GM21786 (cell line): ENCODE data around the gene LRPAP1.
"Not testable (repeated sequence)": the region's sequence is repeated elsewhere in the genome, so short reads cannot be mapped to it uniquely, and the experiment has no call there.

Source experiments
- ATAC-seq: cut with Tn5 transposase; IDR thresholded peaks from one replicate; pipeline ENCODE4 v1.9.1; 2021; ENCODE audit not compliant: unreplicated experiment

LRPAP1 gene

GRCh38 chr4:3520276-3520675 lies 11.9 kb downstream of the LRPAP1 start:
- no peak for ATAC-seq

- no peak for ATAC-seq
Measured at GRCh38 chr4:3519468-3520264, 12.6 kb downstream of the LRPAP1 start.

GRCh38 chr4:3518941-3519340 lies 13.3 kb downstream of the LRPAP1 start:
- no peak for ATAC-seq

GRCh38 chr4:3518511-3518880 lies 13.7 kb downstream of the LRPAP1 start:
- ATAC-seq, result no peak

GRCh38 chr4:3517731-3518510 lies 14.3 kb downstream of the LRPAP1 start:
- ATAC-seq, result no peak

- ATAC-seq, result no peak
Measured at GRCh38 chr4:3516836-3517730, 15.1 kb downstream of the LRPAP1 start.

- ATAC-seq, result no peak
Measured at GRCh38 chr4:3516061-3516835, 16.0 kb downstream of the LRPAP1 start.

GRCh38 chr4:3515646-3516045 lies 16.6 kb downstream of the LRPAP1 start:
- ATAC-seq, result no peak

- no peak for ATAC-seq
Measured at GRCh38 chr4:3514806-3515501, 17.3 kb downstream of the LRPAP1 start.

GRCh38 chr4:3514221-3514780 lies 17.9 kb downstream of the LRPAP1 start:
- no peak for ATAC-seq

- no peak for ATAC-seq
Measured at GRCh38 chr4:3513807-3514206, 18.4 kb downstream of the LRPAP1 start.

- no peak for ATAC-seq
Measured at GRCh38 chr4:3512719-3513118, 19.5 kb downstream of the LRPAP1 start.

GRCh38 chr4:3512279-3512678 lies 19.9 kb downstream of the LRPAP1 start:
- ATAC-seq, result no peak

- ATAC-seq, result not testable (repeated sequence)
Measured at GRCh38 chr4:3511601-3512000, 20.6 kb downstream of the LRPAP1 start.

GRCh38 chr4:3511187-3511586 lies 21.0 kb downstream of the LRPAP1 start:
- no peak for ATAC-seq

GRCh38 chr4:3510481-3510880 lies 21.7 kb downstream of the LRPAP1 start:
- ATAC-seq, result no peak

GRCh38 chr4:3508542-3508941 lies 23.7 kb downstream of the LRPAP1 start:
- no peak for ATAC-seq

- ATAC-seq, result no peak
Measured at GRCh38 chr4:3505231-3505630, 27.0 kb downstream of the LRPAP1 start.
